Measurements from ENCODE around the gene OSTM1. TPM values are rescaled to one million over a fixed set of nuclear protein-coding genes. Genes with fewer than 3 reads are reported as not detected.

The OSTM1 gene
- total RNA-seq, 2 donors from 2014 or later: 114 to 116 TPM

DNA sequence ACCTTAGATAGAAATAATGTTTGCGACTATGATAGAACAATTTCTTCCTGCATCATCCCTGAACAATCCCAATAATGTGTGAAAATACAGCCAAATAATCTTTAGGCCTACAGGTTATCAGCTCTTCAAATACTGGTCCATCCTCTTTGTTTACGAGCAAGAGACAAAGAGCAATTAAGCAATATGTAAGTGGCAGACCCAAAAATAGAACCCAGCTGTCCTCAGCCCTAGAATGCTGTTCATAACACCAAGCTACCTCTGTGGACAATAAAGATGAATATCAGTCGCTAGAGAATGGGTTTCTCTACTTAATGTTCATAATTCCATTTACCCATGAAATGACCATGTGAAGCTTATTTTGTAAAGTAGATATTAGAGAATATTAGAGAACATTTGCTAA, 28.4 kb upstream of the OSTM1 start:
- no peaks in the 10 kb centered on the region for H3K4me1 ChIP-seq (ENCODE audit: control insufficient read depth in 1 of 2, low read depth in 2 of 2)
- H3K27ac ChIP-seq: no peak overlapping the region
- TF ChIP-seq CTCF (IDR thresholded peaks at IDR 0.05): no peak
- ATAC-seq (ENCODE audit: insufficient number of reproducible peaks, low FRiP score, low read depth) (no peak), DNase-seq (ENCODE audit: low spot score) (no peak)
- H3K27me3 ChIP-seq (replicated peaks; ENCODE audit: insufficient read depth): no peaks in the 10 kb centered on the region
- no peaks in the 10 kb centered on the region for H3K36me3 ChIP-seq
- no peak overlapping the region for H3K4me3 ChIP-seq
- no peaks in the 10 kb centered on the region for H3K9me3 ChIP-seq

DNA sequence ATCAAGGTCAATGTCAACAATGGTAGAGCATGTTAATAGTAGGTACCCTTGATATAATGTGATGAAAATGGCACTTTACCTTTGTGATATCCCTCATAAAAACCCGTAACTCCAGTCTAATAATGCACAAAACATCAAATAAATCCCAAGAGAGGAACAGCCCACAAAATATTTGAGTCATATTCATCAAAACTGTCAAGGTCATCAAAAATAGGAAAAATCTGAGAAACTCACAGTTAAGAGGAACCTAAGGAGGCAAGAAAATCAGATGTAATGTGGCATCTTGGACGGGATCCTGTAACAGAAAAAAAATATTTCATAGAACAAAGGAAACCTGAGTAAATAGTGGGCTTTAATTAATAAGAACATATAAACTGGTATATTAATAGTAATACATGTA, 25.5 kb upstream of the OSTM1 start:
- no peaks in the 10 kb centered on the region for H3K36me3 ChIP-seq
- DNase-seq (ENCODE audit: low spot score) (no peak), ATAC-seq (ENCODE audit: insufficient number of reproducible peaks, low FRiP score, low read depth) (no peak)
- no peak overlapping the region for H3K4me3 ChIP-seq
- H3K27me3 ChIP-seq (replicated peaks; ENCODE audit: insufficient read depth): no peaks in the 10 kb centered on the region
- no peak overlapping the region for H3K27ac ChIP-seq
- no peak for TF ChIP-seq CTCF (IDR thresholded peaks at IDR 0.05)
- no peaks in the 10 kb centered on the region for H3K9me3 ChIP-seq
- H3K4me1 ChIP-seq (ENCODE audit: control insufficient read depth in 1 of 2, low read depth in 2 of 2): no peaks in the 10 kb centered on the region

- no peak for ATAC-seq (ENCODE audit: insufficient number of reproducible peaks, low FRiP score, low read depth)
- H3K9me3 ChIP-seq: no peaks in the 10 kb centered on the region
- no peak overlapping the region for H3K27ac ChIP-seq
- H3K4me3 ChIP-seq: no peak overlapping the region
- no peak for TF ChIP-seq CTCF (IDR thresholded peaks at IDR 0.05)
- DNase-seq (ENCODE audit: low spot score): no peak
- H3K36me3 ChIP-seq: no peaks in the 10 kb centered on the region
- H3K27me3 ChIP-seq (replicated peaks; ENCODE audit: insufficient read depth): no peaks in the 10 kb centered on the region
- no peaks in the 10 kb centered on the region for H3K4me1 ChIP-seq (ENCODE audit: control insufficient read depth in 1 of 2, low read depth in 2 of 2)
Observed at GRCh38 chr6:108097882-108098281, 23.3 kb upstream of the OSTM1 start.

DNA sequence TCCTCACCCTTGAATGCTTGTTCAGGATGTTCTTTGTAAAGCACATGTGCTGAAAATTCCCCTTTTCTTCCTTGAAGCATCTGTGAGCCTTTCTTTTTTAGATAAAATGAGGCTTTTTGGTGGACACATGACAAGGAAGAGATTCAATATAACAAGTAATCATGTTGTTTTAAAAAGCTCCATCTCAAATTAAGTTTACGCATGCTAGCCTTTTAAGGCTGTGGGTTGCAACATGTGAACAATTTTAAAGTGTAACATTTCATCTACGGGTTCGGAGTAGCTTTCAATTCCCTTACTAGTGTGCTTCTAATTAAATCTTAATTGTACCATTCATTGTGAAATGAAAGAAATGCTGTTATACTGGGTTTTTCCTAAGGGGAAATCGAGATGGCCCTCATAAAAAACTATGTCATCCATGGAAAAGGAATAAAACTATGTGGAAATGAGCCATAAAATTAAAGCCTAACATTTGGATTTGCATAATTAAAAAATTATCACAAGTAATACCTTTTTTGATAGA, 19.3 kb upstream of the OSTM1 start:
- ATAC-seq (ENCODE audit: insufficient number of reproducible peaks, low FRiP score, low read depth) (no peak), DNase-seq (ENCODE audit: low spot score) (no peak)
- no peaks in the 10 kb centered on the region for H3K36me3 ChIP-seq
- H3K27me3 ChIP-seq (replicated peaks; ENCODE audit: insufficient read depth): no peaks in the 10 kb centered on the region
- no peak for TF ChIP-seq CTCF (IDR thresholded peaks at IDR 0.05)
- H3K4me1 ChIP-seq (ENCODE audit: control insufficient read depth in 1 of 2, low read depth in 2 of 2): no peaks in the 10 kb centered on the region
- H3K4me3 ChIP-seq: no peak overlapping the region
- H3K27ac ChIP-seq: no peak overlapping the region
- H3K9me3 ChIP-seq: no peaks in the 10 kb centered on the region

DNA sequence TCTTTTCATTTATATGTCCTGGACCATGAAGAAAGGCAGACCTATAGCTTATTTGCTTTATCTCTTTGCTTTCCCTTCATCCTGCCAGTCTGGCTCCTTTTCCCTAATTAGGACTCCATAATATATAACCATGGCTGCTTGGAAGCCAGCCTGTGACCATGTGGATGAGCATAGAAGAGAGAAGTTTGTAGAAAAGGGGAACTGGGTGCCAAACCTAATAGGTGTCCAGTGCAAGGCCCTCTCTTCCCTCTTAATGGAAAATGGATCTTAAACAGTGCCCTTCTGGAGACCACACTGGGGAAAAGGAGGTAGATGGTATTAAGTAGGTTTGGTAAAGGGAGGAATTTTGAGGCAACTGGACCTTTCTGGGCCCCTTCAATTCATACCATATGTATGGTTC, 16.7 kb upstream of the OSTM1 start:
- ATAC-seq (ENCODE audit: insufficient number of reproducible peaks, low FRiP score, low read depth) (no peak), DNase-seq (ENCODE audit: low spot score) (no peak)
- Histone ChIP-seq H3K36me3 (no peaks in the 10 kb centered on the region), H3K27ac (no peak overlapping the region), H3K27me3 (replicated peaks; ENCODE audit: insufficient read depth) (no peaks in the 10 kb centered on the region), H3K9me3 (no peaks in the 10 kb centered on the region), H3K4me1 (ENCODE audit: control insufficient read depth in 1 of 2, low read depth in 2 of 2) (no peaks in the 10 kb centered on the region), H3K4me3 (no peak overlapping the region)
- TF ChIP-seq CTCF (IDR thresholded peaks at IDR 0.05): no peak
